OCI-LY7 (cell line): Measurements from ENCODE around the gene CSTB.

Source experiments
- CTCF ChIP-seq: fragments of 200-600 bp; sonication (generic); conservative IDR thresholded peaks from 2 replicates; pipeline ENCODE4 v1.5.1; 2014; ENCODE audit warnings: mild to moderate bottlenecking, antibody characterized with exemption, low read length, moderate library complexity, mixed read lengths
- EZH2phosphoT487 ChIP-seq: fragments of 200-600 bp; sonication (generic); IDR thresholded peaks from 2 replicates; pipeline ENCODE4 v1.6.1; 2018; ENCODE audit warnings: low read depth, borderline replicate concordance, mild to moderate bottlenecking, mixed run types, antibody characterized with exemption, low read length, moderate library complexity, mixed read lengths

GRCh38 chr21:43728154-43728466 is 48.0 kb downstream of the CSTB start:
- TF ChIP-seq CTCF: no peak
- no peak for TF ChIP-seq EZH2phosphoT487
